Measurements from ENCODE around the gene PACC1.

DNA sequence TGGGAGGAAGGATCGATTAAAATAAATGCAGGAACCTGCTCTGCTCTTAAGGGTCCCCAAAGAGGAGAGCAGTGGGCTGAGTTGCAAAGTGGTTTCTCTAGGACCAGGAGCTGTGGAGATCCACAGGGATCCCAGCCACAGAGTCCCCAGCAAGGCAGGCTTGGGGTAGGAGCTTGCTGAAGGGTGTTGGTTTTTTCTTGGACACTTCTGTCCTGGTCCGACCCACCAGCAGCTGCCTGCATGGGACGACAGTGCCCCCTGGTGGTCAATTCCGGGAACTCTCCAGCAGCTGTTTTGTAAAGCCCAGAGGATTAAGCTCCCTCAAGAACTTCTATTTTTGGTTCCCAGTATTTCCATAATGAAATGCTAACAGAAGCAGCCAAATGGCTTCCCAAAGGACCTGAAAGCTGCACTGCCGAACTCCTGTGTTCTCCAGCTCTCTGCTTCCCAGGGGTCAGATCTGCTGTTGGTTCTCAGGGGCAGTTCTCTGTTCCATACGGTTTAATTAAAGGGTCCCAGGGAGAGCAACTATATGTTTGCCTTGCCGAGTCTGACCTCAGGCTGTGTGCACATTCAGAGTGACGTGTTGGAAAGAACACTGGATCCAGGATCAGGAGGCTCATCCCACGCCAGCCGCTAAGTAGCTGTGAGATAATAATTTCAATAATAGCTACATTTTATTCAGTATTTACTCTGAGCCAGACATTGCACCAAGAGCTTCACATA, 41.3 kb upstream of the PACC1 start:
- TF ChIP-seq POLR2AphosphoS5 (IDR thresholded peaks at IDR 0.05) (peak in 2 of 3 donors; percentile 9 to 26), CTCF (IDR thresholded peaks at IDR 0.05 in 8 of 11, conservative IDR thresholded peaks at IDR 0.05 in 3 of 11) (peak; percentile 62 to 97 (median 93)), POLR2A (IDR thresholded peaks at IDR 0.05) (no peak)
